Natural killer cell (primary cell): Measurements from ENCODE around the gene FAM227B. TPM values are rescaled to one million over a fixed set of nuclear protein-coding genes. Genes with fewer than 3 reads are reported as not detected.

Experiments
- ATAC-seq, 3 donors: fragments of 150-1000 bp in 2 of 3; fragments of 200-7000 bp in 1 of 3; cut with Tn5 transposase; 1 replicate in 1 of 3; 2 replicates in 2 of 3; pipeline ENCODE4 v1.10.0; 2021; ENCODE audit warnings: mild to moderate bottlenecking in 2 of 3, moderate library complexity in 2 of 3
- DNase-seq, 2 donors: peaks; one replicate each; pipeline versions ENCODE4 v3.0.0 to v3.0.0-alpha.2; 2013 to 2021; ENCODE audit warnings: mixed read lengths in 1 of 2
- H3K27ac ChIP-seq: one replicate; pipeline ENCODE4 v1.5.1; 2013; ENCODE audit warnings: mild to moderate bottlenecking, low read length
- H3K27me3 ChIP-seq: one replicate; pipeline ENCODE4 v1.6.1; 2013; ENCODE audit warnings: low read length; ENCODE audit not compliant: control insufficient read depth, insufficient read depth
- H3K36me3 ChIP-seq: one replicate; pipeline ENCODE4 v1.6.1; 2013; ENCODE audit warnings: low read length; ENCODE audit not compliant: control insufficient read depth, insufficient read depth
- H3K4me1 ChIP-seq: one replicate; pipeline ENCODE4 v1.6.1; 2013; ENCODE audit warnings: low read length; ENCODE audit not compliant: control insufficient read depth, insufficient read depth
- H3K4me3 ChIP-seq: one replicate; pipeline ENCODE4 v1.5.1; 2013; ENCODE audit warnings: low read length
- H3K9me3 ChIP-seq: one replicate; pipeline ENCODE4 v1.6.1; 2013; ENCODE audit warnings: low read length; ENCODE audit not compliant: control insufficient read depth, insufficient read depth
- H3K27ac Mint-ChIP-seq, 2 donors: one replicate each; pipeline ENCODE4 v1.8.0; 2022; ENCODE audit warnings: mild to moderate bottlenecking in 2 of 2, mixed read lengths in 2 of 2, moderate library complexity in 1 of 2
- H3K27me3 Mint-ChIP-seq, 2 donors: one replicate each; pipeline ENCODE4 v1.8.0; 2022; ENCODE audit warnings: low read depth in 2 of 2, mixed read lengths in 2 of 2
- H3K36me3 Mint-ChIP-seq: one replicate; pipeline ENCODE4 v1.8.0; 2022; ENCODE audit warnings: mixed read lengths
- H3K4me1 Mint-ChIP-seq, 2 donors: one replicate each; pipeline ENCODE4 v1.8.0; 2022; ENCODE audit warnings: mixed read lengths in 2 of 2
- H3K4me3 Mint-ChIP-seq: one replicate; pipeline ENCODE4 v1.8.0; 2022; ENCODE audit warnings: mild to moderate bottlenecking, moderate library complexity, mixed read lengths
- H3K9me3 Mint-ChIP-seq, 2 donors: one replicate each; pipeline ENCODE4 v1.8.0; 2022; ENCODE audit warnings: mixed read lengths in 2 of 2
- WGBS: methylation state at CpG from one replicate; pipeline ENCODE4 v1.1.7; 2013; ENCODE audit warnings: missing lambda C conversion rate; ENCODE audit not compliant: insufficient coverage; 5-methylcytosine and 5-hydroxymethylcytosine counted together
- intact Hi-C: fragments of 100-400 bp; cut with micrococcal nuclease; formaldehyde crosslinking; loops from one replicate; pipeline ENCODE4 v1.14.2; 2022
- total RNA-seq, 4 donors: library from RNA; stranded (reverse); fragments of 120-200 nt in 1 of 4; gene quantifications; one replicate each; pipeline versions ENCODE4 v1.2.3 to v1.2.4, GENCODE V29; 2013 to 2022
- TF ChIP-seq, protein P1 (sequence below): fragments of 200-600 bp; IDR thresholded peaks from one replicate; pipeline ENCODE4 v1.8.0; 2022; ENCODE audit warnings: antibody characterized with exemption

The FAM227B gene
- total RNA-seq, 3 donors from 2014 or later (not counting 1 experiment from before 2014, with no cell fraction given) = 3.8 to 5.0 (median 4.9) TPM

DNA sequence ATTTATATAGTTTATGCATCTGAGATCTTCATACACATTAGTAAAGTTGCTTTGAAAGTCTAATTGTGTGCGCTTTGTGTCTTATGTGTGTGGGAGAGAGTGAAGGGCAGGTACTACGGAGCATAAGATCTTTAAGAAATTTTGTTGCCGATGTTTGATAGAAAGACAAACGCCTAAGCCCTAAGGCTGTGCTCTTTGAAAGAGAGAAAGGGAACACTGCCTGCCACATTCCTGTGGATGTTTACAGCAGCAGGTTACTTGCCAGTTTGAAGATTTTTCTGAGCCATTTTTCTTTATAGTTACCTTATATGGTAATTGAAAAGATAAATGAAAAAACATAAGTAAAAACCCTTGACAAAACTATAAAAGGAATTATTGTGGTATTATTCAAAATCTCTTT, 17.2 kb upstream of the FAM227B start:
- TF ChIP-seq, protein P1, sequence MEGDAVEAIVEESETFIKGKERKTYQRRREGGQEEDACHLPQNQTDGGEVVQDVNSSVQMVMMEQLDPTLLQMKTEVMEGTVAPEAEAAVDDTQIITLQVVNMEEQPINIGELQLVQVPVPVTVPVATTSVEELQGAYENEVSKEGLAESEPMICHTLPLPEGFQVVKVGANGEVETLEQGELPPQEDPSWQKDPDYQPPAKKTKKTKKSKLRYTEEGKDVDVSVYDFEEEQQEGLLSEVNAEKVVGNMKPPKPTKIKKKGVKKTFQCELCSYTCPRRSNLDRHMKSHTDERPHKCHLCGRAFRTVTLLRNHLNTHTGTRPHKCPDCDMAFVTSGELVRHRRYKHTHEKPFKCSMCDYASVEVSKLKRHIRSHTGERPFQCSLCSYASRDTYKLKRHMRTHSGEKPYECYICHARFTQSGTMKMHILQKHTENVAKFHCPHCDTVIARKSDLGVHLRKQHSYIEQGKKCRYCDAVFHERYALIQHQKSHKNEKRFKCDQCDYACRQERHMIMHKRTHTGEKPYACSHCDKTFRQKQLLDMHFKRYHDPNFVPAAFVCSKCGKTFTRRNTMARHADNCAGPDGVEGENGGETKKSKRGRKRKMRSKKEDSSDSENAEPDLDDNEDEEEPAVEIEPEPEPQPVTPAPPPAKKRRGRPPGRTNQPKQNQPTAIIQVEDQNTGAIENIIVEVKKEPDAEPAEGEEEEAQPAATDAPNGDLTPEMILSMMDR = no peak
- no peak overlapping the region for H3K27ac Mint-ChIP-seq
- no peaks in the 10 kb centered on the region for H3K27me3 ChIP-seq
- H3K4me1 ChIP-seq = no peaks in the 10 kb centered on the region
- 97% methylated on average over 4 of the region's 4 CpGs for WGBS
- no peaks in the 10 kb centered on the region for H3K9me3 Mint-ChIP-seq
- H3K36me3 Mint-ChIP-seq = no peaks in the 10 kb centered on the region
- no peaks in the 10 kb centered on the region for H3K9me3 ChIP-seq
- ATAC-seq (no peak), DNase-seq (no peak)
- no peak overlapping the region for H3K27ac ChIP-seq
- no peaks in the 10 kb centered on the region for H3K27me3 Mint-ChIP-seq
- H3K36me3 ChIP-seq = peaks cover 17% of the 10 kb centered on the region
- H3K4me3 ChIP-seq = no peak overlapping the region
- intact Hi-C loops = no loop called here
- H3K4me3 Mint-ChIP-seq = no peak overlapping the region
- no peaks in the 10 kb centered on the region for H3K4me1 Mint-ChIP-seq

DNA sequence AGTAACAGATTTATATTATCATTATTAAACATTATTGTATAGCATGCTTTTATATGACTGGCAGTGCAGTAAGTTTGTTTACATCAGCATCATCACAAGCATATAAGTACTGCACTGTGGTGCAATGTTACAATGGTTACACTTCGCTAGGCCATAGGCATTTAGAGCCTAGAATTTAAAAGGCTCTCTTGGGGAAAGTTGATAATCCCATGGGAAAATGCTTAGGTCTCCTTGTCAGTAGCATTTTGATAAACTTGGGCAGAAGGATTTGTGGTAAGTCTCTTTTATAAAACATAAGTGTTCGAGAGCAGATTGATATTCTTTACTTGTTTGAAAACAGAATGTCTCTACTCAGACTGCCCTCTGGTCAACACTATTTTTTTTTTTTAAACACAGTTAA, 7.8 kb upstream of the FAM227B start:
- peaks cover 17% of the 10 kb centered on the region for H3K36me3 ChIP-seq
- TF ChIP-seq, protein P1 = no peak
- WGBS = 95% methylated on average over 2 of the region's 2 CpGs

DNA sequence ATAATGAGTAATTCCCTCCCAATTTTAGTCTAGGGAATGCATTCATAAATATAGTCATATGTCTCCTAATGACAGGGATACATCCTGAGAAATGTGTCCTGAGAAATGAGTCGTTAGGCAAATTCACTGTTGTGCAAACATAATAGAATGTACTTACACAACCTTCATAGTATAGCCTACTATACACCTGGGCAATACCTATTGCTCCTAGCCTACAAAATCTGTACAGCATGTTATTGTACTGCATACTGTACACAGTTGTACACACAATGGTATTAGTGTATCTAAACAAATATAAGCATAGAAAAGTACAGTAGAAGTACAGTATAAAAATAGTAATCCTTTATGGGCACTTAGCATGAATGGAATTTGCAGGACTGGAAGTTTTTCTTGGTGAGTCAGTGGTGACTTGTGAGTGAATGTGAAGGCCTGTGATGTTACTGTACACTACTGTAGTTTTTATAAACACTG, 6.8 kb upstream of the FAM227B start:
- H3K4me3 ChIP-seq = no peak overlapping the region
- peaks cover 17% of the 10 kb centered on the region for H3K36me3 ChIP-seq
- H3K4me1 Mint-ChIP-seq = peaks cover 3 to 9% of the 10 kb centered on the region in 2 donors
- H3K4me1 ChIP-seq = no peaks in the 10 kb centered on the region
- H3K27ac Mint-ChIP-seq = no peak overlapping the region
- H3K27ac ChIP-seq = no peak overlapping the region
- no peak for ATAC-seq
- no peak overlapping the region for H3K4me3 Mint-ChIP-seq
- TF ChIP-seq, protein P1 = no peak
- H3K9me3 Mint-ChIP-seq = peaks cover 0 to 4% of the 10 kb centered on the region in 2 donors
- no peaks in the 10 kb centered on the region for H3K27me3 Mint-ChIP-seq
- WGBS = 100% methylated on average over 1 of the region's 1 CpG
- no peaks in the 10 kb centered on the region for H3K36me3 Mint-ChIP-seq
- intact Hi-C loops = loop anchor here (10.0 kb wide), 2 partner anchors 583 to 753 kb away; partner anchors contain the start of genes EID1 and SECISBP2L
- H3K27me3 ChIP-seq = no peaks in the 10 kb centered on the region
- DNase-seq = no peak
- peaks cover 2% of the 10 kb centered on the region for H3K9me3 ChIP-seq

More for the DNA sequence above, 7.8 kb upstream of the FAM227B start:
- H3K9me3 ChIP-seq = peaks cover 2% of the 10 kb centered on the region
- Mint-ChIP-seq H3K27me3 (no peaks in the 10 kb centered on the region), H3K4me1 (peaks cover 0 to 2% of the 10 kb centered on the region in 2 donors), H3K27ac (no peak overlapping the region), H3K4me3 (no peak overlapping the region), H3K36me3 (no peaks in the 10 kb centered on the region), H3K9me3 (peaks cover 0 to 4% of the 10 kb centered on the region in 2 donors)
- DNase-seq = no peak
- H3K27me3 ChIP-seq = no peaks in the 10 kb centered on the region
- intact Hi-C loops = loop anchor here (10.0 kb wide), 2 partner anchors 584 to 754 kb away; partner anchors contain the start of genes EID1 and SECISBP2L
- H3K27ac ChIP-seq = no peak overlapping the region
- no peaks in the 10 kb centered on the region for H3K4me1 ChIP-seq
- no peak overlapping the region for H3K4me3 ChIP-seq
- ATAC-seq = no peak
